ENCODE results near the gene NLK.

GRCh38 chr17:28177351-28177750 is 134.9 kb downstream of the NLK start:
- no peak for TF ChIP-seq CTCF (conservative IDR thresholded peaks at IDR 0.05; ENCODE audit: low read depth, low read length)
- TF ChIP-seq CHD1 (IDR thresholded peaks at IDR 0.05; ENCODE audit: low read depth, low read length): no peak
- TF ChIP-seq MAZ (IDR thresholded peaks at IDR 0.05; ENCODE audit: borderline replicate concordance, low read depth, low read length): no peak
- TF ChIP-seq SMC3 (IDR thresholded peaks at IDR 0.05; ENCODE audit: low read depth, low read length): no peak
- no peak for TF ChIP-seq CEBPB (IDR thresholded peaks at IDR 0.05; ENCODE audit: low read depth, low read length)
- no peak for TF ChIP-seq POLR2A (IDR thresholded peaks at IDR 0.05; ENCODE audit: low read depth, low read length)
- TF ChIP-seq RAD21 (IDR thresholded peaks at IDR 0.05; ENCODE audit: low read length): no peak
- TF ChIP-seq MXI1 (IDR thresholded peaks at IDR 0.05; ENCODE audit: borderline replicate concordance, low read depth, low read length): no peak
- no peak for TF ChIP-seq BHLHE40 (IDR thresholded peaks at IDR 0.05; ENCODE audit: low read depth, low read length)
- TF ChIP-seq RCOR1 (IDR thresholded peaks at IDR 0.05; ENCODE audit: insufficient replicate concordance, low read length): no peak

Data from IMR-90 (cell line).